Stimulated activated CD4-positive, alpha-beta T cell treated with anti-CD3 and anti-CD28 coated beads, Interleukin-1b, Interleukin-23, amount 100 ng/mL, for 48 hours (primary cell): ENCODE results near the gene DLD.
"Not testable (repeated sequence)": the region's sequence is repeated elsewhere in the genome, so short reads cannot be mapped to it uniquely, and the experiment has no call there.

ENCODE experiments used
- DNase-seq: peaks from one replicate; pipeline ENCODE4 v3.0.0-alpha.2; 2020

DLD gene

GRCh38 chr7:107874605-107875446 is 16.2 kb upstream of the DLD start:
- DNase-seq, result no peak

GRCh38 chr7:107876916-107877315 is 14.1 kb upstream of the DLD start:
- DNase-seq, result no peak

GRCh38 chr7:107877731-107878382 is 13.1 kb upstream of the DLD start:
- no peak for DNase-seq

GRCh38 chr7:107878636-107879035 is 12.3 kb upstream of the DLD start:
- DNase-seq, result no peak

DNA sequence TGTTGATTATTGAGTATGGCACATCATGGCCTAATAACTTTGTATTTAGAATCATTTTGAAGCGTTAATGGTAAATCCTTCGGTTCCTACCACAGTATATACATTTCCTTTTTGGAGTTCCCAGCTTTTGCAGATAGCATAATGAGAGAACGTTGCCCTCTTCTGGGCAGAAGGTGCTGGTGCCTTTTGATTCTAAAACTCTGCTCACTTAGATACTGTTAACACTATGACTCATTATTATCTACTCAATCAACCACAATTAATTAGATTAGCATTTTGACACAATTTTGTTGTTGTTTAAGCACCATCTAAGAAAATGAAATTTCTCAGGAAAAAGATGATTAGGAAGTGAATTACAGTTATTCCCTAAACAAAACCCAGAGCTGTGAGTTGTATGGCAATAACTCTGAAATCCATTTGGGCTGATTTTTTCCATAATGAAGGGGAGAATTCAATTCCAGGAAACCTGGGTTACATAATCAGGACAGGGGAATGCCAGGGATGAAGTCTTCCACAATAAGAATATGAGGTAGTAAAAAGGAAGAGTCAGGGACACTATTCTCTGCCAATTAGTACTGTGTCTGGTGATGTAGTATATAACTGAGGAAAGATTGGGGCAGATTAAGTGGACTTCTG is 11.5 kb upstream of the DLD start:
- DNase-seq, result peak; percentile 31

GRCh38 chr7:107882766-107883165 is 8.2 kb upstream of the DLD start:
- no peak for DNase-seq

- no peak for DNase-seq
These were observed 6.7 kb upstream of the DLD start for GRCh38 chr7:107884066-107884818.

GRCh38 chr7:107887827-107888226 is 3.2 kb upstream of the DLD start:
- DNase-seq, result not testable (repeated sequence)

DNA sequence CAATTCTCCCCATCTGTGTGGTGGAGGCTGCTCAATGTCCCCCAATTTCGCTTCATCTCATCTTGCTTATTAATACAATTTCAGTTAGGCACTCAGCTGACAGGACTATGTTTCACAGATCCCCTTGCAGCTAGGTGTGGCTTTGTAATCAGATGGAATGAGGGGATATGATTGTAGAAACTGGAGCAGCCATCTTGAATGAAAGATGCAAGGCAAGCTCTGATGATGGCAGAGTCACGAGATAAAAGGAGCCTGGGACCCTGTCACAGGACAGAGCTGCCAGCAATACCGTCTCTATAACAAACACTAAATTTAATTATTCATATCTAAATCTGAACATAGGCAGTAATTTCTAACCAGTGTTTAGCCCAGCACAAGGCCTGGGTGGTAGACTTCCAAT is 991 bp upstream of the DLD start:
- no peak for DNase-seq

- DNase-seq, result no peak
These were observed 456 bp upstream of the DLD start for GRCh38 chr7:107890493-107890961.

DNA sequence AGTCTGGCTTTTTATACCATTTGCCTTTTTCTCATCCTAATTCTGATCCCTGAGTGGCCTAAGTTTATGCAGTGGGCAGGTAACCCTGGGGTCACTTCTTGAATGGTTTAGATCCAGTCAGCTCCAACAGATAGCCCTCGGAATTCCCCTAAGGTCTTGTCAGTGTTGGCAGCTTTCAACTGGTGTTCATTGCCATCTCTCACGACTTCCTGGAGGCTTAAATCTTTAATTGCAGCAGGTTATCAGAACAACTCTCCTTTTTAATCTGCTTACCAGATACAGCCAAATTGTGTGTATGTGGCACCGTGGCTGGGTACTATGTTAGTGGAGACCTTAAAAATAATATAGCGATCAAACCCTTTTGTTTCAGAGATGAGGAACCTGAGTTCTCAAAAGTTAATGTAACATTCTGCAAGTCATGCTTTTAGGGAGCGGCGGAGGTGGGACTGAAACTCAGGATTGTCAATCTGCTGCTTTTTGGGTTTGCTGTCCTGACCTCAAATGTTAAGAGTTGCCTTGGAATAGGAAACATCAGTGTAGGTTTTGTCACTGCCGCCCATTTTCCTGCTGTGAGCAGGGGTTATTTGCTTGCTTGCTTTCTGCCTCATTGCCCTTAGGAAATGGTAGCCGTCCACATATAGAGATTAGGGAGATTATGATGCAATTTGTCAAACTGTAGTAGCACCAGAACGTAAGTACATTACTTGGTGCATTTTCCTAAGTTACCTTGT is 818 bp downstream of the DLD start:
- DNase-seq, result no peak

DNA sequence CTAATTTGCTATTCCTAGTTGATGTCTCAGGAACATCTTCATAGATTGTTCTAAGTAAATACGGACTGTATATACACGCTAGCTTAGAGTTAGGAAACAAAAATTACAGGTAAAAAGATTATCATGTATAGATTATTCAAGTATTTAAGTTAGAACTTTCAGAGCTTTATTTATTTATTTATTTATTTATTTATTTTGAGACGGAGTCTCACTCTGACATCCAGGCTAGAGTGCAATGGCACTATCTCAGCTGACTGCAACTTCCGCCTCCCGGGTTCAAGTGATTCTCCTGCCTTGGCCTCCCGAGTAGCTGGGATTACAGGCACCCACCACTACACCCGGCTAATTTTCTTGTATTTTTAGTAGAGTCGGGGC is 1.4 kb downstream of the DLD start:
- DNase-seq, result not testable (repeated sequence)

DNA sequence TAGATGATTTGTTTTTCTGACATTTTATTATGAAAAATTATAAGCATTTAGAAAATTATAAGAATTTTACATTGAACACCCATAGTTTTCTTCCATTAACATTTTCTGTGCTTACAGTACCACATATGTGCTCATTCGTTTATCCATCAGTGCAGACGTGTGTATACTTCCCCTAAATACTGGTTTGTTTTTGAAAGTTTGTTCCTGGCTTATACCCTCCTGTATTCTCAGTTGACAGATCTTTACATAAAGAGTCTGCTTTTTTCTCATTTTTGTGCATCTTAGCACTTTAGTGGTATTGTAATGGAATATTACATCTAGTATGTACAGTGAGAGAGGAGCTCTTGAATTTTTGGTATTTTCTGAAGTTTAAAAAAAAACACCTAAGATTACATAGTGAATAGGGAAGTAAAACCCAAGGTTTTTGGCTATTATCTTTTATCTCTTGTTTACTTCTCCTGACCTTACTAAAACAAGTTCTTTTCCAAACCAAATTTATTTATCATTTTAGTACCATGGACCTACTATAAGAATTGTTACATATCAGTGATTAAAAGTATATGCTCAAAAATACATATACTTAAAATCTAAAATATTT is 8.1 kb downstream of the DLD start:
- DNase-seq, result no peak

DNA sequence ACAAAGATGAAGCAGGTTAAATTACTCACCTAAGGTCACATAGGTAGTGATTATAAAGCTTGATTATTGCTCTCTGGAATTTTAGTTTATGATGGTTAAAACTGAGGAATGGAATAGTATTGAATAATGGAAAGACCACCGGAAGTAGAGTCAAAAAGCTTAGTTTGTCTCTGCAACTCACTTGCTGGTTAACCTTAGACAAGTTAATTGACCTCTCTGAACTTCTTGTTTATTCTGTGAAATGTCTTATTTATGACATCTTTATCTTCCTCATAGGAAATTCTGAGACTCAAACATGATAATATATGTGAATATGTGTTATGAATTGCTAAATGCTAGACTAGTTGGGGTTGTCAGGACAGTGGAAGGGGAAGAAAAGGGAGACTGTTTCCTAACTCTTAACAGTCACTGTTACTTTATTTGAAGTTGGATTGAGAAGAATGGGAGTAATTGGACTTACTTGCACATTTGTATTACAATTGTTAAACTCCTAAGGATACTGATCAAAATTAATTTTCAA is 9.6 kb downstream of the DLD start:
- DNase-seq, result no peak

- no peak for DNase-seq
These were observed 11.4 kb downstream of the DLD start for GRCh38 chr7:107902381-107902780.

DNA sequence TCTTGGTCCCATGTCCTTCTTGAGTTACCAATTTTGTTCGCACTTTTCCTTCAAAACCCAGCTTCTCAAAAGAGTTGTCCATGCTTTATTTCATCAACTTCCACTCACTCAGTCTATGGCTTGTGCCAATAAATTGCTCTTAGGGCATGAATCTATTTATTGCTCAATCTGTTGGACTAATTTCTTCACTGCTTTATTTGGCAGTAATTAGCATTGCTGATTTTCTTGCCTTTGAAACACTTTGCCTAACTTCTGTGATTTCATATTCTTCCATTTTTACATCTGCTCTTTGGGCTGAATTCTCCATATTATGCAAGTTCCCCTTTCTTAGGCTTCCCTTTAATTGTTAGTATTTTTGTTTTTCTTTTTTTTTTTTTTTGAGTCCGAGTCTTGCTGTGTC is 16.8 kb downstream of the DLD start:
- no peak for DNase-seq

- no peak for DNase-seq
These were observed 18.5 kb downstream of the DLD start for GRCh38 chr7:107909445-107909844.

DNA sequence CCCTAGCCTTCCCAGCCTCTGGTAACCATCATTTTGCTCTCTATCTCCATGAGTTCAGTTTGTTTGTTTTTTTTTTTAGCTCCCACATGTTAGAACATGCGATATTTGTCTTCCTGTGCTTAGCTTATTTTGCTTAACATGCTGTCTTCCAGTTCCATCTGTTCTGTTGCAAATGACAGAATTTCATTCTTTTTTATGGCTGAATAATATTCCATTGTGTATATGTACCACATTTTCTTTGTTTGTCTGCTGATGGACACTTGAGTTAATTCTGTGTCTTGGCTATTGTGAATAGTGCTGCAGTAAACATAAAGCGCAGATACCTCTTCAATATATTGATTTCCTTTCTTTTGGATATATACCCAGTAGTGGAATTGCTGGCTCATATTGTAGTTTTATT is 21.0 kb downstream of the DLD start:
- DNase-seq, result no peak

DNA sequence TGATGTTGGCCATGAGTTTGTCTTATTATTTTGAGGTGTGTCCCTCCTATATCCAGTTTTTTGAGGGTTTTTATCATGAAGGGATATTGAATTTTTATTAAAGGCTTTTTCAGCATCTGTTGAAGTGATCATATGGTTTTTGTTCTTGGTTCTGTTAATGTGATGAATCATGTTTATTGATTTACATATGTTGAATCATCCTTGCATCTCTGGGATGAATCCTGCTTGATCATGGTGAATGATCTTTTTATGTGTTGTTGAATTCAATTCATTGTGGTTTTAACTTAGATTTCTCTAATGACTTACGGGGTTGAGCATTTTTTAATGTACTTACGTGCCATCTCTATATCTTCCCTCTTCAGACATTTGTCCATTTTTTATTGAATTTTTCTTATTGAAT is 22.9 kb downstream of the DLD start:
- DNase-seq, result no peak

DNA sequence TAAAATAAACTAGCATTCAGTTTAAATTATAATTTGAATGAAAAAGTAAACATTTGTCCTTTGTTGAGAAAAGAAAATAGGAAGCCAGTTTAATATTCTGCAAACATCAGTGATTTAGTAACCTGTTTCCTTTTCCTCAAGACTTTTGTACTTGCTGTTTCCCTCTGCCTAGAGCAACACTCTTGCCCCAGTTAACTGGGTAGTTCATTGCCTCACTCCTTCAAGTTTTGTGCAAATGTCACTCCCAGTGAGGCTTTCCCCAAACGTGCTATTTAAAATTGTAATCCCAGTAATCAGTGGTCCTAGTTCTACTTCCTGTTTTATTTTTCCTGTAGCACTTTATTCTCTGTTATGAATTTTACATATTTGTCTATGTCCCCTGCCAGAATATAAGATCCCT is 23.8 kb downstream of the DLD start:
- DNase-seq, result no peak

GRCh38 chr7:107915541-107915940 is 24.6 kb downstream of the DLD start:
- DNase-seq, result no peak
